IMR-90 (cell line): ENCODE measurements around the gene VILL. TPM values are rescaled to one million over a fixed set of nuclear protein-coding genes. Genes with fewer than 3 reads are reported as not detected.
A peak's percentile ranks its signal among the peaks of the same experiment; 100 is the strongest.

Source experiments
- ATAC-seq: fragments of 200-7000 bp; cut with Tn5 transposase; 2 replicates; pipeline ENCODE4 v1.9.1; 2020; ENCODE audit warnings: low read depth, mild to moderate bottlenecking, moderate library complexity
- BruUV-seq: library from RNA; stranded (reverse); fragments of 400-500 nt; replicated peaks from 2 replicates; lab custom pipeline; 2021; lab: Mats Ljungman, UMichigan
- CTCF ChIA-PET: fragments of 300-600 bp; formaldehyde crosslinking; extraction: SDS; loops from one replicate; lab custom pipeline; 2021; ENCODE audit warnings: antibody characterized with exemption; lab: Yijun Ruan, JAX
- POLR2A ChIA-PET: fragments of 300-600 bp; sonication (Branson Sonifier 250); formaldehyde crosslinking; loops from one replicate; lab custom pipeline; 2022; ENCODE audit warnings: antibody characterized with exemption; ENCODE audit not compliant: unreplicated experiment; lab: Charles Lee
- DNase-seq: peaks from one replicate; pipeline ENCODE4 v3.0.0; 2013
- H2AFZ ChIP-seq: replicated peaks from 2 replicates; pipeline ENCODE3; 2013; ENCODE audit warnings: low read length, mild to moderate bottlenecking; ENCODE audit not compliant: poor library complexity
- H2AK5ac ChIP-seq: 2 replicates; pipeline ENCODE4 v1.6.1; 2013; ENCODE audit warnings: low read depth, low read length, inconsistent platforms
- H2AK9ac ChIP-seq: replicated peaks from 2 replicates; pipeline ENCODE3; 2013; ENCODE audit warnings: mild to moderate bottlenecking, low read depth, low read length, moderate library complexity; ENCODE audit not compliant: poor library complexity
- H2BK120ac ChIP-seq: 2 replicates; pipeline ENCODE4 v1.6.1; 2013; ENCODE audit warnings: low read depth, low read length, inconsistent platforms
- H2BK15ac ChIP-seq: 3 replicates; pipeline ENCODE4 v1.6.1; 2013; ENCODE audit warnings: low read depth, low read length, inconsistent platforms
- H2BK20ac ChIP-seq: 2 replicates; pipeline ENCODE4 v1.6.1; 2013; ENCODE audit warnings: low read depth, mild to moderate bottlenecking, inconsistent platforms, low read length, moderate library complexity
- H2BK5ac ChIP-seq: 2 replicates; pipeline ENCODE4 v1.6.1; 2013; ENCODE audit warnings: mild to moderate bottlenecking, low read depth, low read length, inconsistent platforms; ENCODE audit not compliant: poor library complexity, severe bottlenecking
- H3K14ac ChIP-seq: replicated peaks from 2 replicates; pipeline ENCODE4 v1.6.1; 2013; ENCODE audit warnings: low read depth, low read length, inconsistent platforms
- H3K18ac ChIP-seq: 2 replicates; pipeline ENCODE4 v1.6.1; 2013; ENCODE audit warnings: low read depth, low read length, control low read depth
- H3K23ac ChIP-seq: 2 replicates; pipeline ENCODE4 v1.6.1; 2013; ENCODE audit warnings: low read depth, low read length, inconsistent platforms
- H3K27ac ChIP-seq: 2 replicates; pipeline ENCODE4 v1.5.1; 2013; ENCODE audit warnings: mild to moderate bottlenecking, control low read depth, low read length; ENCODE audit not compliant: insufficient read depth
- H3K27me3 ChIP-seq: 2 replicates; pipeline ENCODE4 v1.6.1; 2013; ENCODE audit warnings: low read length; ENCODE audit not compliant: control insufficient read depth, insufficient read depth
- H3K36me3 ChIP-seq: 2 replicates; pipeline ENCODE4 v1.6.1; 2013; ENCODE audit warnings: low read length, mixed read lengths; ENCODE audit not compliant: control insufficient read depth, insufficient read depth
- H3K4ac ChIP-seq: 2 replicates; pipeline ENCODE4 v1.6.1; 2013; ENCODE audit warnings: low read depth, low read length, inconsistent platforms
- H3K4me1 ChIP-seq: 2 replicates; pipeline ENCODE4 v1.6.1; 2013; ENCODE audit warnings: low read length, mixed read lengths; ENCODE audit not compliant: control insufficient read depth, insufficient read depth
- H3K4me2 ChIP-seq: 2 replicates; pipeline ENCODE4 v1.6.1; 2013; ENCODE audit warnings: low read depth, mild to moderate bottlenecking, control low read depth, low read length, moderate library complexity
- H3K4me3 ChIP-seq: 2 replicates; pipeline ENCODE4 v1.5.1; 2013; ENCODE audit warnings: low read depth, mild to moderate bottlenecking, control low read depth, low read length, moderate library complexity; ENCODE audit not compliant: insufficient read depth
- H3K56ac ChIP-seq: 2 replicates; pipeline ENCODE4 v1.6.1; 2013; ENCODE audit warnings: low read length, inconsistent platforms; ENCODE audit not compliant: insufficient read depth; ENCODE audit errors: extremely low read depth
- H3K79me1 ChIP-seq, 2 experiments: 2 replicates each; pipeline ENCODE4 v1.6.1; 2013; ENCODE audit warnings: low read length in 2 of 2, inconsistent platforms in 1 of 2, low read depth in 1 of 2
- H3K9ac ChIP-seq: 2 replicates; pipeline ENCODE4 v1.6.1; 2013; ENCODE audit warnings: low read depth, low read length, control low read depth
- H3K9me1 ChIP-seq: 2 replicates; pipeline ENCODE4 v1.6.1; 2013; ENCODE audit warnings: low read length, inconsistent platforms; ENCODE audit not compliant: insufficient read depth
- H3K9me3 ChIP-seq: 2 replicates; pipeline ENCODE4 v1.6.1; 2013; ENCODE audit warnings: low read length; ENCODE audit not compliant: control insufficient read depth, insufficient read depth
- H4K20me1 ChIP-seq: 2 replicates; pipeline ENCODE4 v1.6.1; 2013; ENCODE audit warnings: low read length, inconsistent platforms; ENCODE audit not compliant: insufficient read depth
- H4K5ac ChIP-seq: 2 replicates; pipeline ENCODE4 v1.6.1; 2013; ENCODE audit warnings: mild to moderate bottlenecking, low read depth, low read length, control low read depth
- H4K8ac ChIP-seq, 2 experiments: 2 replicates each; pipeline ENCODE4 v1.6.1; 2013; ENCODE audit warnings: low read depth in 2 of 2, low read length in 2 of 2, control low read depth in 1 of 2, inconsistent platforms in 1 of 2
- H4K91ac ChIP-seq: 2 replicates; pipeline ENCODE4 v1.6.1; 2013; ENCODE audit warnings: low read depth, low read length, inconsistent platforms; ENCODE audit not compliant: insufficient read depth
- CEBPB ChIP-seq: IDR thresholded peaks from 2 replicates; pipeline ENCODE4 v1.6.1; 2012; ENCODE audit warnings: low read depth, low read length, improper control_type of control experiment
- MAFK ChIP-seq: IDR thresholded peaks from 2 replicates; pipeline ENCODE4 v1.6.1; 2012; ENCODE audit warnings: low read depth, low read length, improper control_type of control experiment
- MAZ ChIP-seq: IDR thresholded peaks from 2 replicates; pipeline ENCODE4 v1.6.1; 2012; ENCODE audit warnings: low read depth, mild to moderate bottlenecking, low read length, improper control_type of control experiment, moderate library complexity, borderline replicate concordance
- MXI1 ChIP-seq: IDR thresholded peaks from 2 replicates; pipeline ENCODE4 v1.6.1; 2012; ENCODE audit warnings: low read depth, mild to moderate bottlenecking, low read length, moderate library complexity, borderline replicate concordance
- NFE2L2 ChIP-seq: fragments of 150-350 bp; IDR thresholded peaks from 2 replicates; pipeline ENCODE4 v1.6.1; 2016; ENCODE audit warnings: low read depth, mild to moderate bottlenecking, low read length
- RCOR1 ChIP-seq: IDR thresholded peaks from 2 replicates; pipeline ENCODE4 v1.6.1; 2012; ENCODE audit warnings: mild to moderate bottlenecking, low read length, improper control_type of control experiment; ENCODE audit not compliant: insufficient replicate concordance
- SMC3 ChIP-seq: fragments of 150-350 bp; IDR thresholded peaks from 2 replicates; pipeline ENCODE4 v1.6.1; 2016; ENCODE audit warnings: low read depth, mild to moderate bottlenecking, antibody characterized with exemption, low read length, moderate library complexity
- WGBS, 2 experiments: methylation state at CpG; one replicate each; pipeline versions ENCODE4 v1.1.5 to v1.1.7; 2013; ENCODE audit warnings: missing lambda C conversion rate in 2 of 2; ENCODE audit not compliant: insufficient read length in 1 of 2; ENCODE audit errors: extremely low coverage in 2 of 2; 5-methylcytosine and 5-hydroxymethylcytosine counted together
- dilution Hi-C: fragments of 300-500 bp; cut with HindIII; formaldehyde crosslinking; loops from one replicate; pipeline ENCODE4 v1.14.3; 2018; ENCODE audit warnings: low sequenced_read_pairs; ENCODE audit not compliant: unreplicated experiment
- in situ Hi-C: fragments of 300-500 bp; cut with MboI; formaldehyde crosslinking; loops from 3 replicates; pipeline ENCODE4 v1.14.3; 2019; ENCODE audit warnings: low sequenced_read_pairs, inconsistent platforms, mixed read lengths
- intact Hi-C: fragments of 100-400 bp; cut with micrococcal nuclease; formaldehyde crosslinking; loops from 2 replicates; pipeline ENCODE4 v1.10.0; 2022
- polyA plus RNA-seq, 3 experiments: library from polyadenylated mRNA; depleted of rRNA; stranded (reverse); fragments of >200 nt; gene quantifications; 2 replicates each; pipeline ENCODE4 v1.2.3, GENCODE V29; 2012; ENCODE audit warnings: low replicate concordance in 1 of 3
- total RNA-seq: library from RNA; depleted of rRNA; stranded (reverse); fragments of >200 nt; gene quantifications from 2 replicates; pipeline ENCODE4 v1.2.3, GENCODE V29; 2012

Gene VILL
- total and polyA plus RNA-seq, 2 of the 4 experiments (the other 2 are of a cell fraction), result 2.3 to 4.7 TPM

DNA sequence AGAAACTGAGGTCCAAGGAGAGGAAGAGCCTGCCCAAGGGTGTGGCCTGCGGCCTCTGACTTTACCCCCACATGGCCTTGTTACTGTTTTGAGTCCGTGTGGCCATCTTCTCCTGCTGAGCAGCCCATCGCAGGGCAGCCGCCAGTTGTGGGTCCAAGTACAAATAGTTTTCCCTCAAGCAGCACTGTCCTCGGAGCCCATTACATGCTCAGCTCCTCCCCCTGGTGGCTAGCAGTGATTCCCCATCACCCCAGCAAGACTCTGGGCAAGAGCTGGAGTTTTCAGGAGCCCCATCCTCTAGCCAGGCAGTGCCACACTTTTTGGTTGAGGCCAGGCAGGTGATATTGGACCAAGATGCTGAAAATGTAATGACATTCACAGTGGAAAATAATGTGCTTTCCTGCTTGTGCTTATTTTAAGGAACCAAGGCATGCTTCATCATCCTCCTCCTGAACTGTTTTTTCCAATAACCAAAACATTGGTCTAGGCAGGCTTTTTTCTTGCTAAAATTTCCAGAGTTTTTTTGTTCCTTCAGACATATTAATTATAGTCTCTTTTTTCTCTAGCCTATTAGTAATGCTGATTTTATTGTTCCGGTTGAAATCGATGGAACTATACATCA, 23.2 kb upstream of the VILL start (continued):
- peak; percentile 97 for TF ChIP-seq SMC3

DNA sequence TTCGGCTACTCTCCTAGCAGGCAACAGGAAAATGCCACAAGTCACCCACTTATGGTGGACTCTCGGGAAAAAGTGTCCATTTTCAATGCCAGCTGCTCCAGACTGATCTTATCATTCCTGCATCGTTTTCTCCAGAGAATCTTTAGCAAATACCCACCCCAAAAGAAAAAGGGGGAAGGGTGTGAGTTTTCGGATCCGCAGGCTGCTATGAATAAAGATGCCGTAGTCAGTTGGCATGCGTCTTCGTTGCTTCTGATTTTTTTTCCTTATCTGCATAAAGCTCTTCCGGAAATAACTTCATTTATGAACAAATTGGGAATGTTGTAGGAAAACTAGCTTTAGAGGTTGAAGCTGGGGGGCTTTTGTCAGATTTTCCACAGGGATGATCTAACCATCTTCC, 22.4 kb upstream of the VILL start:
- peaks cover 4% of the 10 kb centered on the region; the same call in 1 of the 2 replicates for H3K4me1 ChIP-seq
- intact Hi-C loops (no loop called here), in situ Hi-C loops (no loop called here), dilution Hi-C loops (no loop called here)
- no peak for DNase-seq
- no TSS peak for BruUV-seq
- H3K9me3 ChIP-seq, result no peaks in the 10 kb centered on the region
- no peaks in the 10 kb centered on the region for H3K27me3 ChIP-seq
- TF ChIP-seq RCOR1 (no peak), CEBPB (no peak), MAZ (no peak), NFE2L2 (no peak), MAFK (no peak), MXI1 (no peak)
- WGBS, 2 experiments, result 100% methylated on average over 1 of the region's 9 CpGs; no CpG with 5 or more reads in 1 of the 2 experiments
- H2BK20ac ChIP-seq, result no peak overlapping the region
- no peak overlapping the region for H3K4me3 ChIP-seq
- H3K9me1 ChIP-seq, result peaks cover 17% of the 10 kb centered on the region
- H3K4ac ChIP-seq, result no peak overlapping the region
- no peak overlapping the region for H4K91ac ChIP-seq
- ChIA-PET POLR2A (no interaction called here), CTCF (interaction anchor here (0.6 to 2.6 kb wide), 5 partner anchors 29 to 449 kb away, joined by 3 to 31 read pairs (median 4); no protein-coding TSS in a partner anchor)
- H4K20me1 ChIP-seq, result peaks cover 6% of the 10 kb centered on the region; the same call in 1 of the 2 replicates
- H3K27ac ChIP-seq, result no peak overlapping the region
- H3K56ac ChIP-seq, result no peak overlapping the region
- no peak overlapping the region for H3K23ac ChIP-seq
- no peak overlapping the region for H2BK15ac ChIP-seq
- H2BK5ac ChIP-seq, result no peak overlapping the region
- H3K36me3 ChIP-seq, result peaks cover 26% of the 10 kb centered on the region
- H3K4me2 ChIP-seq, result no peak overlapping the region
- H3K18ac ChIP-seq, result no peak overlapping the region
- no peak overlapping the region for H3K14ac ChIP-seq
- no peak overlapping the region for H3K9ac ChIP-seq
- no peak overlapping the region for H2BK120ac ChIP-seq
- no peak overlapping the region for H2AK9ac ChIP-seq
- H4K8ac ChIP-seq, result no peak overlapping the region
- H3K79me1 ChIP-seq, result peaks cover under 1 to 9% of the 10 kb centered on the region in 2 experiments; a peak in 2 of 4 replicates
- no peak for ATAC-seq
- no peak overlapping the region for H4K5ac ChIP-seq
- H2AK5ac ChIP-seq, result no peak overlapping the region
- no peak overlapping the region for H2AFZ ChIP-seq
